ENCODE data around the gene ACVR1B.
A peak's percentile ranks its signal among the peaks of the same experiment; 100 is the strongest.

DNA sequence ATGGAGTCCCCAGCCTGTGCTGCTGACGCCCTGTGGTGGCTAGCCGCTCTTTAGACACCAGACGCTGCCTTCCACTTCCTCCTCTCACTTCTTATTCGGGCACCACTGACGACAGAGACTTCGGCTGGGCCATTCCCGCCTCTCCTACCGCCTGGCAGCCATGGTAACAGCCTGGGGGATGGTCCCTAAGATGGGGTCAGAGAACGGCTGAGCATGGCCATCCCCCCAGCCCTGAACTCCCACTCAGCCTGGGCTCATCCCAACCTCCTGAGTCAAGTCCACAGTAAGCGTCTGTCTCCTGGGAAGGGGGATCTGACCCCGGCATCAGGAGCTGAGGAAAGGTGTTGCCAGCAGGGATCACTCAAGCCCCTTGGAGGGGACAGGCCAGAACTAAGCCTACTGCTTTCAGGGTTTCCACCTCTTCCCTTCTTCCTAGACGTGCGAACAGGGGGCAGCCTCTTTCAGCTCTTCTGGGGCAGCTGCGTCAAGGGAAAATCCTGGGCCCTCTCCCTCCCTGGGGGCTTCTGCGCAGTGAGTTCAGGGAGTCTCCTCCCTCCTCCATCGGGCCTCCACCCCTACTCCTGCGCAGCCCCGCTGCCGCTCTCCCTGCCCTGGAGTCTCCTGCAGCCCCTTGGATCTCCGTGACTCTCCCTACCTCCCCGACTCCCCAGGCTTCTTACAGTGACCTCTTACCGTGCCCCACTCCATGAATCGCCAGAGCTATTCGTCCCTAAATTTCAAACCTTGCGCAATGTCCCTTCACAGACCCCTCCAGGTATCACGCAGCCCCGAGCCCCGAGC lies 54.6 kb downstream of the ACVR1B start:
- no peak for TF ChIP-seq CTCF (IDR thresholded peaks at IDR 0.05; ENCODE audit: low read depth, low read length)
- TF ChIP-seq MAX (IDR thresholded peaks at IDR 0.05; ENCODE audit: low read depth, low read length): 0 out of 2 replicates have a peak, but pooled peaks have one; percentile 40
